ENCODE results near the gene AGAP2.

The AGAP2 gene

GRCh38 chr12:57767305-57767698 lies 28.8 kb upstream of the AGAP2 start:
- no peak overlapping the region for H3K4me3 ChIP-seq (ENCODE audit: low read depth, low read length)

GRCh38 chr12:57766464-57767304 lies 28.1 kb upstream of the AGAP2 start, which contains the start of gene CYP27B1:
CYP27B1 (minus strand) TSS chr12:57767078; CDS start chr12:57767041, 37 bp downstream.
- H3K4me3 ChIP-seq (ENCODE audit: low read depth, low read length) = peak within 1 kb of the TSS; percentile 29; the same call in 1 of the 2 replicates
- TF ChIP-seq CTCF (IDR thresholded peaks at IDR 0.05; ENCODE audit: low read depth, low read length) = no peak

More at GRCh38 chr12:57767305-57767698, 28.8 kb upstream of the AGAP2 start:
- no peak for TF ChIP-seq CTCF (IDR thresholded peaks at IDR 0.05; ENCODE audit: low read depth, low read length)

GRCh38 chr12:57765698-57766463 lies 27.3 kb upstream of the AGAP2 start:
- no peak overlapping the region; the same call in 1 of the 2 replicates for H3K4me3 ChIP-seq (ENCODE audit: low read depth, low read length)
- TF ChIP-seq CTCF (IDR thresholded peaks at IDR 0.05; ENCODE audit: low read depth, low read length) = no peak

GRCh38 chr12:57765003-57765697 lies 26.6 kb upstream of the AGAP2 start:
- TF ChIP-seq CTCF (IDR thresholded peaks at IDR 0.05; ENCODE audit: low read depth, low read length) = peak; percentile 12; the same call in 1 of the 2 replicates
- H3K4me3 ChIP-seq (ENCODE audit: low read depth, low read length) = peak overlapping the region; percentile 44

GRCh38 chr12:57764662-57765002 lies 26.1 kb upstream of the AGAP2 start:
- no peak for TF ChIP-seq CTCF (IDR thresholded peaks at IDR 0.05; ENCODE audit: low read depth, low read length)
- H3K4me3 ChIP-seq (ENCODE audit: low read depth, low read length) = no peak overlapping the region; the same call in 1 of the 2 replicates

GRCh38 chr12:57763881-57764661 lies 25.5 kb upstream of the AGAP2 start:
- no peak overlapping the region for H3K4me3 ChIP-seq (ENCODE audit: low read depth, low read length)
- no peak for TF ChIP-seq CTCF (IDR thresholded peaks at IDR 0.05; ENCODE audit: low read depth, low read length)

Measured in WI38 (cell line).